ENCODE results near the gene SPATA9. TPM values are rescaled to one million over a fixed set of nuclear protein-coding genes. Genes with fewer than 3 reads are reported as not detected.
A peak's percentile ranks its signal among the peaks of the same experiment; 100 is the strongest.

SPATA9 gene
- total and polyA plus RNA-seq, 3 donors from 2014 or later = 7.4 to 36.9 (median 21.2) TPM

- no peak overlapping the region for H3K4me3 ChIP-seq
- H3K4me1 ChIP-seq = no peaks in the 10 kb centered on the region
- H3K27ac ChIP-seq = no peak overlapping the region
- H3K36me3 ChIP-seq (ENCODE audit: low read depth, missing control alignments) = no peaks in the 10 kb centered on the region
- intact Hi-C loops (cut with DNase I; ENCODE audit: low total_unique reads) = no loop called here
- no peak for TF ChIP-seq POLR2A (IDR thresholded peaks at IDR 0.05)
- no peak for TF ChIP-seq CTCF (IDR thresholded peaks at IDR 0.05)
- no peak for DNase-seq
- H3K27me3 ChIP-seq = no peaks in the 10 kb centered on the region
- 86 to 94% methylated on average over 1 of the region's 1 CpG for WGBS, 2 donors
- no peaks in the 10 kb centered on the region for H3K9me3 ChIP-seq
Observed at GRCh38 chr5:95652849-95653248, 29.9 kb downstream of the SPATA9 start.

- intact Hi-C loops (cut with DNase I; ENCODE audit: low total_unique reads) = loop anchor here (10.0 kb wide), 1 partner anchor 195 kb away; no protein-coding TSS in a partner anchor
- H3K36me3 ChIP-seq (ENCODE audit: low read depth, missing control alignments) = no peaks in the 10 kb centered on the region
- no peak for DNase-seq
- TF ChIP-seq POLR2A (IDR thresholded peaks at IDR 0.05) (no peak), CTCF (IDR thresholded peaks at IDR 0.05) (no peak)
- H3K4me3 ChIP-seq = no peak overlapping the region
- no peaks in the 10 kb centered on the region for H3K9me3 ChIP-seq
- H3K27me3 ChIP-seq = no peaks in the 10 kb centered on the region
- H3K4me1 ChIP-seq = peaks cover 4% of the 10 kb centered on the region
- H3K27ac ChIP-seq = no peak overlapping the region
Observed at GRCh38 chr5:95649842-95650620, 32.8 kb downstream of the SPATA9 start.

GRCh38 chr5:95649274-95649673 is 33.5 kb downstream of the SPATA9 start:
- intact Hi-C loops (cut with DNase I; ENCODE audit: low total_unique reads) = loop anchor here (10.0 kb wide), 1 partner anchor 196 kb away; no protein-coding TSS in a partner anchor
- Histone ChIP-seq H3K4me1 (peaks cover 4% of the 10 kb centered on the region), H3K27ac (no peak overlapping the region), H3K4me3 (no peak overlapping the region), H3K27me3 (no peaks in the 10 kb centered on the region), H3K9me3 (no peaks in the 10 kb centered on the region), H3K36me3 (ENCODE audit: low read depth, missing control alignments) (no peaks in the 10 kb centered on the region)
- no peak for DNase-seq
- TF ChIP-seq POLR2A (IDR thresholded peaks at IDR 0.05) = no peak
- no peak for TF ChIP-seq CTCF (IDR thresholded peaks at IDR 0.05)

- TF ChIP-seq CTCF (IDR thresholded peaks at IDR 0.05) = no peak
- no peak for TF ChIP-seq POLR2A (IDR thresholded peaks at IDR 0.05)
- no peak for DNase-seq
- intact Hi-C loops (cut with DNase I; ENCODE audit: low total_unique reads) = loop anchor here (2.0 to 10.0 kb wide), 2 partner anchors 85 to 197 kb away; no protein-coding TSS in a partner anchor
- peaks cover 4% of the 10 kb centered on the region for H3K4me1 ChIP-seq
- H3K9me3 ChIP-seq = no peaks in the 10 kb centered on the region
- WGBS, 2 donors = 61% methylated on average over 12 of the region's 12 CpGs
- H3K27me3 ChIP-seq = no peaks in the 10 kb centered on the region
- H3K36me3 ChIP-seq (ENCODE audit: low read depth, missing control alignments) = no peaks in the 10 kb centered on the region
- peak overlapping the region in 1 of 2 donors; percentile 66 for H3K4me3 ChIP-seq
- H3K27ac ChIP-seq = peak overlapping the region; percentile 95
Observed at GRCh38 chr5:95647886-95648860, 34.6 kb downstream of the SPATA9 start.
